Measurements from ENCODE around the gene IL27RA.

Gene IL27RA

DNA sequence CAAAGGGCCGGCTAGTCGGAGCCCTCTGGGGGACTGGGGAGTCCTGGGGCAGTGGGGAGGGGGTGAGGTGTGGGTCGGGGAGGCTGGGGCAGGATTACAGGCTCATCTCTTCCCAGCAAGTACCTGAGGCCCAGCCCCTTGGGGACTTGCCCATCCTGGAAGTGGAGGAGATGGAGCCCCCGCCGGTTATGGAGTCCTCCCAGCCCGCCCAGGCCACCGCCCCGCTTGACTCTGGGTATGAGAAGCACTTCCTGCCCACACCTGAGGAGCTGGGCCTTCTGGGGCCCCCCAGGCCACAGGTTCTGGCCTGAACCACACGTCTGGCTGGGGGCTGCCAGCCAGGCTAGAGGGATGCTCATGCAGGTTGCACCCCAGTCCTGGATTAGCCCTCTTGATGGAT is 20.4 kb downstream of the IL27RA start:
- TF ChIP-seq NFIC (IDR thresholded peaks at IDR 0.05) (no peak), TAF1 (IDR thresholded peaks at IDR 0.05; ENCODE audit: low read depth) (no peak), ZBTB7A (IDR thresholded peaks at IDR 0.05; ENCODE audit: low read depth) (no peak), FOXM1 (IDR thresholded peaks at IDR 0.05; ENCODE audit: borderline replicate concordance, low read depth) (no peak), EP300 (IDR thresholded peaks at IDR 0.05; ENCODE audit: borderline replicate concordance) (no peak), RAD21 (IDR thresholded peaks at IDR 0.05; ENCODE audit: low read depth) (no peak), USF1 (IDR thresholded peaks at IDR 0.05) (no peak)
- TF ChIP-seq, protein P1, sequence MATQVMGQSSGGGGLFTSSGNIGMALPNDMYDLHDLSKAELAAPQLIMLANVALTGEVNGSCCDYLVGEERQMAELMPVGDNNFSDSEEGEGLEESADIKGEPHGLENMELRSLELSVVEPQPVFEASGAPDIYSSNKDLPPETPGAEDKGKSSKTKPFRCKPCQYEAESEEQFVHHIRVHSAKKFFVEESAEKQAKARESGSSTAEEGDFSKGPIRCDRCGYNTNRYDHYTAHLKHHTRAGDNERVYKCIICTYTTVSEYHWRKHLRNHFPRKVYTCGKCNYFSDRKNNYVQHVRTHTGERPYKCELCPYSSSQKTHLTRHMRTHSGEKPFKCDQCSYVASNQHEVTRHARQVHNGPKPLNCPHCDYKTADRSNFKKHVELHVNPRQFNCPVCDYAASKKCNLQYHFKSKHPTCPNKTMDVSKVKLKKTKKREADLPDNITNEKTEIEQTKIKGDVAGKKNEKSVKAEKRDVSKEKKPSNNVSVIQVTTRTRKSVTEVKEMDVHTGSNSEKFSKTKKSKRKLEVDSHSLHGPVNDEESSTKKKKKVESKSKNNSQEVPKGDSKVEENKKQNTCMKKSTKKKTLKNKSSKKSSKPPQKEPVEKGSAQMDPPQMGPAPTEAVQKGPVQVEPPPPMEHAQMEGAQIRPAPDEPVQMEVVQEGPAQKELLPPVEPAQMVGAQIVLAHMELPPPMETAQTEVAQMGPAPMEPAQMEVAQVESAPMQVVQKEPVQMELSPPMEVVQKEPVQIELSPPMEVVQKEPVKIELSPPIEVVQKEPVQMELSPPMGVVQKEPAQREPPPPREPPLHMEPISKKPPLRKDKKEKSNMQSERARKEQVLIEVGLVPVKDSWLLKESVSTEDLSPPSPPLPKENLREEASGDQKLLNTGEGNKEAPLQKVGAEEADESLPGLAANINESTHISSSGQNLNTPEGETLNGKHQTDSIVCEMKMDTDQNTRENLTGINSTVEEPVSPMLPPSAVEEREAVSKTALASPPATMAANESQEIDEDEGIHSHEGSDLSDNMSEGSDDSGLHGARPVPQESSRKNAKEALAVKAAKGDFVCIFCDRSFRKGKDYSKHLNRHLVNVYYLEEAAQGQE (IDR thresholded peaks at IDR 0.05; ENCODE audit: low read depth), result no peak
- TF ChIP-seq, protein P2, sequence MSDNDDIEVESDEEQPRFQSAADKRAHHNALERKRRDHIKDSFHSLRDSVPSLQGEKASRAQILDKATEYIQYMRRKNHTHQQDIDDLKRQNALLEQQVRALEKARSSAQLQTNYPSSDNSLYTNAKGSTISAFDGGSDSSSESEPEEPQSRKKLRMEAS (IDR thresholded peaks at IDR 0.05), result no peak

- no peak for TF ChIP-seq USF1 (IDR thresholded peaks at IDR 0.05)
- TF ChIP-seq, protein P2 (IDR thresholded peaks at IDR 0.05), result no peak
- no peak for TF ChIP-seq FOXM1 (IDR thresholded peaks at IDR 0.05; ENCODE audit: borderline replicate concordance, low read depth)
- no peak for TF ChIP-seq TCF12 (IDR thresholded peaks at IDR 0.05; ENCODE audit: low read depth)
- TF ChIP-seq, protein P1 (IDR thresholded peaks at IDR 0.05; ENCODE audit: low read depth), result no peak
- no peak for TF ChIP-seq EP300 (IDR thresholded peaks at IDR 0.05; ENCODE audit: borderline replicate concordance)
Observed at GRCh38 chr19:14052470-14052869, 20.9 kb downstream of the IL27RA start.

DNA sequence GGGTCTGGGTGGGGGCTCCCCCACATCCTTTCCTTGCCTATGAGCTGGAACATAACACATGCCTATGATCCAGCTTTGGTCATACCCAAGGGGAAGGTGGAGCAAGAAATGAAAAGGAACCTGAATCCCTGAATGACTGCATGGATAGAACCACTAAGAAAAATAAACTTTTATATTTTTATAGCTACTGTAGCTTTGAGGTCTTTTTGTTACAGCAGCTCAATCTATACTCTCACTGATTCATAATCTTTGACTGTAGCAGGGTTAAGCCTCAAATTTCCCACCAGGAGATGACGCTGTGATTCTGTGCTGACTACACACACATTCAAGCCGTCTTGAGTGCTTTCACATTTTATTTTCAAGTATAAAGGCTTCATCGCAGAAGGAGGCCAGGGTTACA is 21.5 kb downstream of the IL27RA start:
- TF ChIP-seq NFIC (IDR thresholded peaks at IDR 0.05) (no peak), TCF12 (IDR thresholded peaks at IDR 0.05; ENCODE audit: low read depth) (no peak), CEBPB (IDR thresholded peaks at IDR 0.05) (no peak), EP300 (IDR thresholded peaks at IDR 0.05; ENCODE audit: borderline replicate concordance) (no peak), TAF1 (IDR thresholded peaks at IDR 0.05; ENCODE audit: low read depth) (no peak), CREB1 (IDR thresholded peaks at IDR 0.05; ENCODE audit: low read depth) (no peak), TEAD4 (IDR thresholded peaks at IDR 0.05) (no peak), RAD21 (IDR thresholded peaks at IDR 0.05; ENCODE audit: low read depth) (no peak), YY1 (IDR thresholded peaks at IDR 0.05; ENCODE audit: low read depth) (no peak)

DNA sequence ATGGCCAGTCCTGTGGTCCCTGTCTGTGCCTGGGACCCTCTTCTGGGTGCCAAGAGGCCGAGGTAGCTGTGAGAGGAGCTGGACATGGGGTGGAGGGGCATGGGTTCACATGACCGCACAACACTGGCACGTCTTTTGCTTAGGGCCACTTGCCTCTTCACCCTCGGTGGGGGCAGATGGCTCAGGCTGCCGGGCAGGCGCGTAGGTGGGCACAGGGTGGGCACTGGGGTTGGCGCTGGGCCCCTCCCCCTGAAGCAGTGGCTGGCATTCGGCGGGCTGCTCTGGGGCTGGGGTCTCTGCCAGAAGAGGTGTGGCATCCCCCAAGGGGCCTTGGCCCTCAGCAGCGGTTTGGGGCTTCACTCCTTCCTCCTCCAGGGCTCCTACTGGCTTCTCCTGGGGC is 21.9 kb downstream of the IL27RA start:
- TF ChIP-seq, protein P2 (IDR thresholded peaks at IDR 0.05), result no peak
- TF ChIP-seq NFIC (IDR thresholded peaks at IDR 0.05) (no peak), EP300 (IDR thresholded peaks at IDR 0.05; ENCODE audit: borderline replicate concordance) (no peak), YY1 (IDR thresholded peaks at IDR 0.05; ENCODE audit: low read depth) (no peak), EGR1 (IDR thresholded peaks at IDR 0.05) (no peak), TCF12 (IDR thresholded peaks at IDR 0.05; ENCODE audit: low read depth) (no peak), USF1 (IDR thresholded peaks at IDR 0.05) (no peak), ZBTB7A (IDR thresholded peaks at IDR 0.05; ENCODE audit: low read depth) (no peak), TAF1 (IDR thresholded peaks at IDR 0.05; ENCODE audit: low read depth) (no peak), RAD21 (IDR thresholded peaks at IDR 0.05; ENCODE audit: low read depth) (no peak), CEBPB (IDR thresholded peaks at IDR 0.05) (no peak), FOXM1 (IDR thresholded peaks at IDR 0.05; ENCODE audit: borderline replicate concordance, low read depth) (no peak), TEAD4 (IDR thresholded peaks at IDR 0.05) (no peak), CREB1 (IDR thresholded peaks at IDR 0.05; ENCODE audit: low read depth) (no peak)
- TF ChIP-seq, protein P1 (IDR thresholded peaks at IDR 0.05; ENCODE audit: low read depth), result no peak
